Measurements from ENCODE around the gene PXYLP1.

DNA sequence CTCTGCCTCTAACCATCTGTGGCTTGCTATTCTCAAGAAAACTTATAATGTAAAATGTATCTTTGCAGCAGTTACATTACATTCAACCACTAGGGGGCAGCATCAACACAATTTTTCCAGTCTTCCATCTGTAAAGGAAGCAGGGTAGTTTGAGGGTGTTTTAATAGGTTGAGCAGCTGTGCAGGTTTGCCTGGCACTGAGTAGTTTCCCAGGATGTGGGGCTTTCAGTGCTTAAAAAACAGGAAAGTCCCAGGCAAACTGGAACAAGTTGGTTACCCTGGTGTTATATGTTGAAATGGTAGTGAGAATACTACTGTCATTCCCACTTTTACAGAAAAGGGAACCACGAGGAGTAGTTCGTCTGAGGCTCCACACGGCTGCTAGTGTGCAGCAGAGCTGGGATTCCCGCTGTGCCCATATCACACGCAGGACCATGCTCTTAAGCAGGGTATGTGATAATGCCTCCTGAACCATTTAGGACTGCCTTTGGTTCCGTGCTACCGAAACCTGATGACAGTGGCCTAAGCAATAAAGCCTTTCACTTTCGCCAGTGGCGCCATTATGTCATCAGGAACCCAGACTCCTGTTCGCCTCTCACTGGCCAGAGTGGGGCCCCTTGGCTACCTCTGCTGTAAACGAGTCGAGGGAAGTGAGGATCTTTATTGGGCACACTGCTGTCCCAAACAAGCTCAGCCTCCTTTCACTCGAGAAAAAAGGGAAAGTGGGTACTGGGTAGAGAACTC is 72.0 kb downstream of the PXYLP1 start:
- TF ChIP-seq, protein P1, sequence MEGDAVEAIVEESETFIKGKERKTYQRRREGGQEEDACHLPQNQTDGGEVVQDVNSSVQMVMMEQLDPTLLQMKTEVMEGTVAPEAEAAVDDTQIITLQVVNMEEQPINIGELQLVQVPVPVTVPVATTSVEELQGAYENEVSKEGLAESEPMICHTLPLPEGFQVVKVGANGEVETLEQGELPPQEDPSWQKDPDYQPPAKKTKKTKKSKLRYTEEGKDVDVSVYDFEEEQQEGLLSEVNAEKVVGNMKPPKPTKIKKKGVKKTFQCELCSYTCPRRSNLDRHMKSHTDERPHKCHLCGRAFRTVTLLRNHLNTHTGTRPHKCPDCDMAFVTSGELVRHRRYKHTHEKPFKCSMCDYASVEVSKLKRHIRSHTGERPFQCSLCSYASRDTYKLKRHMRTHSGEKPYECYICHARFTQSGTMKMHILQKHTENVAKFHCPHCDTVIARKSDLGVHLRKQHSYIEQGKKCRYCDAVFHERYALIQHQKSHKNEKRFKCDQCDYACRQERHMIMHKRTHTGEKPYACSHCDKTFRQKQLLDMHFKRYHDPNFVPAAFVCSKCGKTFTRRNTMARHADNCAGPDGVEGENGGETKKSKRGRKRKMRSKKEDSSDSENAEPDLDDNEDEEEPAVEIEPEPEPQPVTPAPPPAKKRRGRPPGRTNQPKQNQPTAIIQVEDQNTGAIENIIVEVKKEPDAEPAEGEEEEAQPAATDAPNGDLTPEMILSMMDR (IDR thresholded peaks at IDR 0.05) = peak; percentile 61 to 95 (median 76)
- no peak for TF ChIP-seq POLR2A (IDR thresholded peaks at IDR 0.05)

Data from thyroid gland (tissue), 4 donors.